Measurements from ENCODE around the gene CTNNA3.

Gene CTNNA3

DNA sequence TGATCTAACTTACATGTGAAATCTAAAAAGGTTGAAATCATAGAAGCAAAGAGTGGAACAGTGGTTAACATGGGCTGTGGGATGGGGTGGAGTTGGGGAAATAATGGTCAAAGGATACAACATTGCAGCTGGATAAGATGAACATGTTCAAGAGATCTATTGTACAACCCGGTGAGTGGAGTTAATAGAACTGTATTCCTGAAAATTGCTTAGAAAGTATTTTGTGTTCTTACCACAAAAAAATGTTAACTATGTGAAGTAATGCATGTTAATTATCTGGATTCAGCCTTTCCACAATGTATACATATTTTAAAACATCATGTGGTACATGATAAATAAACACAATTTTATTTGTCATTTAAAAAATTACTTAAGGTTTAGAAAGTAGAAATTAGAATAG lies 1041.1 kb downstream of the CTNNA3 start:
- Histone ChIP-seq H3K27ac (ENCODE audit: extremely low read depth, low read depth, low read length) (no peak overlapping the region), H3K4me3 (ENCODE audit: low read depth, low read length) (no peak overlapping the region), H3K4me1 (ENCODE audit: control insufficient read depth, insufficient read depth, low read length) (no peaks in the 10 kb centered on the region), H3K9me3 (ENCODE audit: control insufficient read depth, insufficient read depth, low read depth, low read length) (no peaks in the 10 kb centered on the region), H3K36me3 (ENCODE audit: control insufficient read depth in 2 of 2, insufficient read depth in 1 of 2, low read length in 2 of 2) (no peaks in the 10 kb centered on the region)
- ChIA-PET CTCF (no interaction called here), POLR2A (no interaction called here)
- TF ChIP-seq, protein P1, sequence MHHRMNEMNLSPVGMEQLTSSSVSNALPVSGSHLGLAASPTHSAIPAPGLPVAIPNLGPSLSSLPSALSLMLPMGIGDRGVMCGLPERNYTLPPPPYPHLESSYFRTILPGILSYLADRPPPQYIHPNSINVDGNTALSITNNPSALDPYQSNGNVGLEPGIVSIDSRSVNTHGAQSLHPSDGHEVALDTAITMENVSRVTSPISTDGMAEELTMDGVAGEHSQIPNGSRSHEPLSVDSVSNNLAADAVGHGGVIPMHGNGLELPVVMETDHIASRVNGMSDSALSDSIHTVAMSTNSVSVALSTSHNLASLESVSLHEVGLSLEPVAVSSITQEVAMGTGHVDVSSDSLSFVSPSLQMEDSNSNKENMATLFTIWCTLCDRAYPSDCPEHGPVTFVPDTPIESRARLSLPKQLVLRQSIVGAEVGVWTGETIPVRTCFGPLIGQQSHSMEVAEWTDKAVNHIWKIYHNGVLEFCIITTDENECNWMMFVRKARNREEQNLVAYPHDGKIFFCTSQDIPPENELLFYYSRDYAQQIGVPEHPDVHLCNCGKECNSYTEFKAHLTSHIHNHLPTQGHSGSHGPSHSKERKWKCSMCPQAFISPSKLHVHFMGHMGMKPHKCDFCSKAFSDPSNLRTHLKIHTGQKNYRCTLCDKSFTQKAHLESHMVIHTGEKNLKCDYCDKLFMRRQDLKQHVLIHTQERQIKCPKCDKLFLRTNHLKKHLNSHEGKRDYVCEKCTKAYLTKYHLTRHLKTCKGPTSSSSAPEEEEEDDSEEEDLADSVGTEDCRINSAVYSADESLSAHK (tag by site-specific recombination; IDR thresholded peaks at IDR 0.05): no peak
- no peak for TF ChIP-seq ZSCAN30 (tag by site-specific recombination; IDR thresholded peaks at IDR 0.05)
- no peak for TF ChIP-seq ZNF792 (tag by site-specific recombination; IDR thresholded peaks at IDR 0.05)
- TF ChIP-seq ZNF416 (tag by site-specific recombination; IDR thresholded peaks at IDR 0.05): no peak
- TF ChIP-seq ZNF23 (tag by site-specific recombination; IDR thresholded peaks at IDR 0.05; ENCODE audit: borderline replicate concordance): no peak
- TF ChIP-seq, protein P2, sequence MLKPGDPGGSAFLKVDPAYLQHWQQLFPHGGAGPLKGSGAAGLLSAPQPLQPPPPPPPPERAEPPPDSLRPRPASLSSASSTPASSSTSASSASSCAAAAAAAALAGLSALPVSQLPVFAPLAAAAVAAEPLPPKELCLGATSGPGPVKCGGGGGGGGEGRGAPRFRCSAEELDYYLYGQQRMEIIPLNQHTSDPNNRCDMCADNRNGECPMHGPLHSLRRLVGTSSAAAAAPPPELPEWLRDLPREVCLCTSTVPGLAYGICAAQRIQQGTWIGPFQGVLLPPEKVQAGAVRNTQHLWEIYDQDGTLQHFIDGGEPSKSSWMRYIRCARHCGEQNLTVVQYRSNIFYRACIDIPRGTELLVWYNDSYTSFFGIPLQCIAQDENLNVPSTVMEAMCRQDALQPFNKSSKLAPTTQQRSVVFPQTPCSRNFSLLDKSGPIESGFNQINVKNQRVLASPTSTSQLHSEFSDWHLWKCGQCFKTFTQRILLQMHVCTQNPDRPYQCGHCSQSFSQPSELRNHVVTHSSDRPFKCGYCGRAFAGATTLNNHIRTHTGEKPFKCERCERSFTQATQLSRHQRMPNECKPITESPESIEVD (tag by site-specific recombination; IDR thresholded peaks at IDR 0.05): no peak
- TF ChIP-seq, protein P3, sequence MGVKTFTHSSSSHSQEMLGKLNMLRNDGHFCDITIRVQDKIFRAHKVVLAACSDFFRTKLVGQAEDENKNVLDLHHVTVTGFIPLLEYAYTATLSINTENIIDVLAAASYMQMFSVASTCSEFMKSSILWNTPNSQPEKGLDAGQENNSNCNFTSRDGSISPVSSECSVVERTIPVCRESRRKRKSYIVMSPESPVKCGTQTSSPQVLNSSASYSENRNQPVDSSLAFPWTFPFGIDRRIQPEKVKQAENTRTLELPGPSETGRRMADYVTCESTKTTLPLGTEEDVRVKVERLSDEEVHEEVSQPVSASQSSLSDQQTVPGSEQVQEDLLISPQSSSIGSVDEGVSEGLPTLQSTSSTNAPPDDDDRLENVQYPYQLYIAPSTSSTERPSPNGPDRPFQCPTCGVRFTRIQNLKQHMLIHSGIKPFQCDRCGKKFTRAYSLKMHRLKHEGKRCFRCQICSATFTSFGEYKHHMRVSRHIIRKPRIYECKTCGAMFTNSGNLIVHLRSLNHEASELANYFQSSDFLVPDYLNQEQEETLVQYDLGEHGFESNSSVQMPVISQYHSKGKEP (tag by site-specific recombination; IDR thresholded peaks at IDR 0.05): no peak
- TF ChIP-seq ZNF670 (tag by site-specific recombination; IDR thresholded peaks at IDR 0.05; ENCODE audit: low read depth): no peak
- TF ChIP-seq, protein P4, sequence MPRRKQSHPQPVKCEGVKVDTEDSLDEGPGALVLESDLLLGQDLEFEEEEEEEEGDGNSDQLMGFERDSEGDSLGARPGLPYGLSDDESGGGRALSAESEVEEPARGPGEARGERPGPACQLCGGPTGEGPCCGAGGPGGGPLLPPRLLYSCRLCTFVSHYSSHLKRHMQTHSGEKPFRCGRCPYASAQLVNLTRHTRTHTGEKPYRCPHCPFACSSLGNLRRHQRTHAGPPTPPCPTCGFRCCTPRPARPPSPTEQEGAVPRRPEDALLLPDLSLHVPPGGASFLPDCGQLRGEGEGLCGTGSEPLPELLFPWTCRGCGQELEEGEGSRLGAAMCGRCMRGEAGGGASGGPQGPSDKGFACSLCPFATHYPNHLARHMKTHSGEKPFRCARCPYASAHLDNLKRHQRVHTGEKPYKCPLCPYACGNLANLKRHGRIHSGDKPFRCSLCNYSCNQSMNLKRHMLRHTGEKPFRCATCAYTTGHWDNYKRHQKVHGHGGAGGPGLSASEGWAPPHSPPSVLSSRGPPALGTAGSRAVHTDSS (tag by site-specific recombination; IDR thresholded peaks at IDR 0.05): no peak
- no peak for TF ChIP-seq SP2 (tag by site-specific recombination; IDR thresholded peaks at IDR 0.05)
- no peak for TF ChIP-seq ZNF658 (tag by site-specific recombination; IDR thresholded peaks at IDR 0.05)
- no peak for TF ChIP-seq HOXD13 (CRISPR knock-in tag; IDR thresholded peaks at IDR 0.05; ENCODE audit: borderline replicate concordance)
- TF ChIP-seq ZEB2 (tag by site-specific recombination; IDR thresholded peaks at IDR 0.05): no peak

DNA sequence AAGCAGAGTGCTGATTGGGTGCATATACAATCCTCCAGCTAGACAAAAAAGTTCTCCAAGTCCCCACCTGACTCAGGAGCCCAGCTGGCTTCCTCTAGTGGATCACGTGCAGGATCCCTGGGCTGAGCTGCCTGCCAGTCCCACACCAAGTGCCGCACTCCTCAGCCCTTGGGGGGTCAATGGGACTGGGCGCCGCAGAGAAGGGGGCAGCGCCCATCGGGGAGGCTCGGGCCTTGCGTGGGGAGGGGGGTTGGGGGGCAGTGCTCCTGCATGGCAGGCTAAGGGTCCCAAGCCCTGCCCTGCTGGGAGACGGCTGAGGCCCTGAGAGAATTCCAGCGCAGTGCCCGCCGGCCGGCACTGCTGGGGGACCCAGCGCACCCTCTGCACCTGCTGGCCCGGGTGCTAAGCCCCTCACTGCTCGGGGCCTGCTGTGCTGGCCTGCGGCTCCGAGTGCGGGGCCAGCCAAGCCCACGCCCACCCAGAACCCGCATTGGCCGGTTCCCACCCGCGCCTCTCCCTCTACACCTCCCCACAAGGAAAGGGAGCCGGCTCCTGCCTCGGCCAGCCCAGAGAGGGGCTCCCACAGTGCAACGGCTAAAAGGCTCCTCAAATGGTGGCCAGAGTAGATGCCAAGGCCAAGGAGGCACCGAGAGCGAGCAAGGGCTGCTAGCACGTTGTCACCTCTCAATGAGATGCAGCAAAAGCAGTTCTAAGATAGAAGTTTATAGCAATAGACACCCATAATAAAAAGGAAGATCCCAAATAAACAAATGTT lies 1044.5 kb downstream of the CTNNA3 start:
- H3K27ac ChIP-seq (ENCODE audit: extremely low read depth, low read depth, low read length): no peak overlapping the region
- ChIA-PET CTCF (no interaction called here), POLR2A (no interaction called here)
- no peaks in the 10 kb centered on the region for H3K9me3 ChIP-seq (ENCODE audit: control insufficient read depth, insufficient read depth, low read depth, low read length)
- H3K4me3 ChIP-seq (ENCODE audit: low read depth, low read length): no peak overlapping the region
- no peaks in the 10 kb centered on the region for H3K4me1 ChIP-seq (ENCODE audit: control insufficient read depth, insufficient read depth, low read length)
- no peaks in the 10 kb centered on the region for H3K36me3 ChIP-seq (ENCODE audit: control insufficient read depth in 2 of 2, insufficient read depth in 1 of 2, low read length in 2 of 2)
- TF ChIP-seq, protein P5, sequence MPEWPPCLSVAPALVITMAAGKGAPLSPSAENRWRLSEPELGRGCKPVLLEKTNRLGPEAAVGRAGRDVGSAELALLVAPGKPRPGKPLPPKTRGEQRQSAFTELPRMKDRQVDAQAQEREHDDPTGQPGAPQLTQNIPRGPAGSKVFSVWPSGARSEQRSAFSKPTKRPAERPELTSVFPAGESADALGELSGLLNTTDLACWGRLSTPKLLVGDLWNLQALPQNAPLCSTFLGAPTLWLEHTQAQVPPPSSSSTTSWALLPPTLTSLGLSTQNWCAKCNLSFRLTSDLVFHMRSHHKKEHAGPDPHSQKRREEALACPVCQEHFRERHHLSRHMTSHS (tag by site-specific recombination; IDR thresholded peaks at IDR 0.05): no peak
- TF ChIP-seq MEIS1 (CRISPR knock-in tag; IDR thresholded peaks at IDR 0.05; ENCODE audit: borderline replicate concordance) (no peak), GLI2 (tag by site-specific recombination; IDR thresholded peaks at IDR 0.05; ENCODE audit: borderline replicate concordance, low read depth) (no peak), WT1 (tag by site-specific recombination; IDR thresholded peaks at IDR 0.05) (no peak), ZNF223 (tag by site-specific recombination; IDR thresholded peaks at IDR 0.05) (no peak), ZNF521 (tag by site-specific recombination; IDR thresholded peaks at IDR 0.05) (no peak)
- TF ChIP-seq, protein P6, sequence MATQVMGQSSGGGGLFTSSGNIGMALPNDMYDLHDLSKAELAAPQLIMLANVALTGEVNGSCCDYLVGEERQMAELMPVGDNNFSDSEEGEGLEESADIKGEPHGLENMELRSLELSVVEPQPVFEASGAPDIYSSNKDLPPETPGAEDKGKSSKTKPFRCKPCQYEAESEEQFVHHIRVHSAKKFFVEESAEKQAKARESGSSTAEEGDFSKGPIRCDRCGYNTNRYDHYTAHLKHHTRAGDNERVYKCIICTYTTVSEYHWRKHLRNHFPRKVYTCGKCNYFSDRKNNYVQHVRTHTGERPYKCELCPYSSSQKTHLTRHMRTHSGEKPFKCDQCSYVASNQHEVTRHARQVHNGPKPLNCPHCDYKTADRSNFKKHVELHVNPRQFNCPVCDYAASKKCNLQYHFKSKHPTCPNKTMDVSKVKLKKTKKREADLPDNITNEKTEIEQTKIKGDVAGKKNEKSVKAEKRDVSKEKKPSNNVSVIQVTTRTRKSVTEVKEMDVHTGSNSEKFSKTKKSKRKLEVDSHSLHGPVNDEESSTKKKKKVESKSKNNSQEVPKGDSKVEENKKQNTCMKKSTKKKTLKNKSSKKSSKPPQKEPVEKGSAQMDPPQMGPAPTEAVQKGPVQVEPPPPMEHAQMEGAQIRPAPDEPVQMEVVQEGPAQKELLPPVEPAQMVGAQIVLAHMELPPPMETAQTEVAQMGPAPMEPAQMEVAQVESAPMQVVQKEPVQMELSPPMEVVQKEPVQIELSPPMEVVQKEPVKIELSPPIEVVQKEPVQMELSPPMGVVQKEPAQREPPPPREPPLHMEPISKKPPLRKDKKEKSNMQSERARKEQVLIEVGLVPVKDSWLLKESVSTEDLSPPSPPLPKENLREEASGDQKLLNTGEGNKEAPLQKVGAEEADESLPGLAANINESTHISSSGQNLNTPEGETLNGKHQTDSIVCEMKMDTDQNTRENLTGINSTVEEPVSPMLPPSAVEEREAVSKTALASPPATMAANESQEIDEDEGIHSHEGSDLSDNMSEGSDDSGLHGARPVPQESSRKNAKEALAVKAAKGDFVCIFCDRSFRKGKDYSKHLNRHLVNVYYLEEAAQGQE (tag by site-specific recombination; IDR thresholded peaks at IDR 0.05): no peak
- TF ChIP-seq, protein P7, sequence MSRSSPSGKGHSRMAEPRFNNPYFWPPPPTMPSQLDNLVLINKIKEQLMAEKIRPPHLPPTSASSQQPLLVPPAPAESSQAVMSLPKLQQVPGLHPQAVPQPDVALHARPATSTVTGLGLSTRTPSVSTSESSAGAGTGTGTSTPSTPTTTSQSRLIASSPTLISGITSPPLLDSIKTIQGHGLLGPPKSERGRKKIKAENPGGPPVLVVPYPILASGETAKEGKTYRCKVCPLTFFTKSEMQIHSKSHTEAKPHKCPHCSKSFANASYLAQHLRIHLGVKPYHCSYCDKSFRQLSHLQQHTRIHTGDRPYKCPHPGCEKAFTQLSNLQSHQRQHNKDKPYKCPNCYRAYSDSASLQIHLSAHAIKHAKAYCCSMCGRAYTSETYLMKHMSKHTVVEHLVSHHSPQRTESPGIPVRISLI (tag by site-specific recombination; IDR thresholded peaks at IDR 0.05): no peak
